Bladder microvascular endothelial cell (primary cell): Measurements from ENCODE around the gene GTF2H4. TPM values are rescaled to one million over a fixed set of nuclear protein-coding genes. Genes with fewer than 3 reads are reported as not detected.

Source experiments
- total RNA-seq: library from RNA; depleted of rRNA; stranded (reverse); fragments of >200 nt; gene quantifications from 2 replicates; pipeline ENCODE4 v1.2.3, GENCODE V29; 2014

GTF2H4 gene
- 7.6 and 21.7 TPM in 2 replicates for total RNA-seq

DNA sequence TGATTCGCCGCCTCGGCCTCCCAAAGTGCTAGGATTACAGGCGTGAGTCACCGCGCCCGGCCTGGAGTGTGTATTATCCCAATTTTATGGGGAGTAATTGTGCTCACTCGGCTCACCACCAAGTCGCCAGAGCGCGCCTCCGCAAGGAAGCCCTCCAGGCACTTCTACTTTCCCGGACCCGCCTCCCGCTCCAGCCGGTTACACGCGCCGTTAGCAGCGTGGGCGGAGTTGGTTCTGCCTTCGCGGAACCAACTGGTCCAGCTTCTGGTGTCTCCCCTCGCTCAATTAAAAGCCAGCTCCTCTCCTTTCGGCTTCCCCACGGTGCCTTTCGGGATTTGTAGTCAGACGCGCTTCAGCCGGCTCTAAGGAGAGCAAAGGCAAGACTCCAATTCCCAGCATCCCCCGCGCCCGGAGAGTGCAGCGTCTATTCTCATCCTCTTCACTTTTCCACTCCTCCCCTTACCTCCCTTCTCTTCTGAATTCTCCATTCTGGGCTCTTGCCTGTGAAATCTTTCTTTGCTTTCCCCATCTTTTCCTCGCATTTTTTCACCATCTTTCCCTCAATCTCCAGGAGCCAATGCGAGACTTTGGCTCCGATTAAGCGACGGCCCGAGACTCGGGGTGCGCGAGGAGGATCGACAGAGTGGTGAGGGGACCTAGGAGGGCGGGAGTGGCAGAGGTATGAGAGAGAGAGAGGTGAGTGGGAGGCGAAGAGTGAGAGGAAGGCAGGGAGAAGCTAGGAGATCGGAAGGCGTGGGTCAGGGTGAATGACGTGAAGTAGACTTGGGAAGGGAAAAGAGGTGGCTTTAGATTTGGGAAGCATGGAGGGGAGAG, at the start of gene GTF2H4:
TSS of gene GTF2H4 (plus strand) at position 450 of the 834 bp plus-strand sequence.

DNA sequence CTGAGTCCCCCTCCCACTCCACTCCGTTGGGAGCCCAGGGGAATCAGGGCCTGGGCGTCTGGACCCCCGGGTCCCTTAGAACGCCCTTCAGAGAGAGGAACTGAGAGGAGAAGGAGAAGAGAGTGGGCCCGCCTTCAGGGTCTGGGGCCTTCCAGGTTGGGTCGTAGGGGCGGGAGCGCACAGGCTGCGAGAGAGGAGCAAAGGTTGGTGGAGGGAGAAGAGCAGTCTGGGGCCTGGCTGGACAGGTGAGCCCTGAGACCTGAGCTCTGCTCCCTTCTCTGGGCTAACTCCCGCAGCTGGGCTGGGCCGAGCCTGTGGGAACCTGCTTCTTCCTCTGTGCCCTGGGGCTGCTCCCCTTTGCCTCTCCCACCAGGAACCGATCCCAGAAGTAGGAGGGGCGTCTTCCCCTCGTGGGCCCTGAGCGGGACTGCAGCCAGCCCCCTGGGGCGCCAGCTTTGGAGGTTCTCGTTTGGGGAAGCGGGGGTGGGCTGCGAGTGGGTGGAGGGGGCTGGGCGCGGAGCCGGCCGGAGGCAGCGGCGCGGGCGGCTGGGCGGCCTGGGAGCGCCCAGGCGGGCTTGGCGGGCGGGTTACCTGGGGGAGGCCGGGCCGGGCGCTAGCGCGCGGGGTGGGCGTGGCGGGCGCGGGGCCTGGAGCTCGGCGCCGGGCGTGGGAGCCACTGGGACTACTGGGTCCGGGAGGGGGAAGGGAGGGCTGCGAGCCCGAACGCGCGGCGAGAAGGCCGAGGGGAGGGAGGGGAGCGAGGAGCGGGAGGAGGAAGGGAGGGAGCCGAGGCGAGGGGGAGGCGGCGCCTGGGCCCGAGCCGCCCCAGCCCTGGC, 24.1 kb upstream of the GTF2H4 start, which contains the start of gene DDR1:
TSS of gene DDR1 (plus strand) at position 835 of the 836 bp plus-strand sequence. CDS start 4,211 bp downstream, outside the sequence.

GRCh38 chr6:30914076-30914853, 6.3 kb downstream of the GTF2H4 start, which contains the start of gene VARS2:
TSS of gene VARS2 (plus strand) at chr6:30914238. CDS start at chr6:30914837, 599 bp downstream.

DNA sequence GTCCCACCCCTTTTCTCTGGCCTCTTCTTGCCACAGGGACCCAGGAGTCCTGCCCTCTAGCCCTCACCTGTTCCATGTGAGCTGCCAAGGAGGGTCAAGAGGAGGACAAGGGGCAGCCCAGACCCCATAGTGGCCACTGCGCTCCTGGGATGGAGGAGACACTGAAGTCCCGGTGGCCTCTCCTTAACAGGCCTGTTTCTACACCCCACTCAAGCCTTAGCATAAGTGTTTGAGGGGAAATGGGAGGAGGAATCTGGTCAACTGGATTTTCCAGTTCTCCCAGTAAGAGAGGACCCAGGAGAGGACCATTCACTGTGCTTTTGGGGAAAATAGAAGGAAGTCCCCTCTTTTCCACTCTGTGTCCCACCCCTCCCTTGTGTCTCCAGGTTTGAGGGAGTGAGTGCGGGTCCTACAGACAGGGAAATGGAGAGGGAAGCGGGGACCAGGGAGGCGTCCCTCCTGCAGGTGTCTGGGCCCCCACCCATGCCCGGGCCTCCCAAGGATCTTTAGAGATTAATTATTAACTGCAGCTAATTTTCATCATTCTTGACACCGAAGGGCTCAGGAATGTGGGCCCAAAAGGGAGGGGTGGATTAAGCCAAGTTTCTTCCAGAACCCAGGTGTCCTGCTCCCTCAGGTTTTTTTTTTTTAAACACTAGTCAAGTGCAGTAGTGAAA, 24.1 kb downstream of the GTF2H4 start, which contains the start of gene SFTA2:
TSS of gene SFTA2 (minus strand) at position 202 of the 677 bp plus-strand sequence. CDS start at position 128, 74 bp downstream.

GRCh38 chr6:30940361-30940986, 32.5 kb downstream of the GTF2H4 start, which contains the start of gene MUCL3:
TSS of gene MUCL3 (plus strand) at chr6:30940973. CDS start at chr6:30941000, 27 bp downstream.

Other genes with a start within 250 kb of the GTF2H4 start
- 34.0 and 45.1 TPM in 2 replicates for gene DHX16, start 235.2 kb upstream of the GTF2H4 start, total RNA-seq
- gene PPP1R18, start 221.6 kb upstream of the GTF2H4 start, total RNA-seq: 47.6 and 53.7 TPM in 2 replicates
- gene NRM, start 217.2 kb upstream of the GTF2H4 start, total RNA-seq: 2.4 and 3.1 TPM in 2 replicates
- 5.0 and 11.0 TPM in 2 replicates for gene MDC1, start 190.9 kb upstream of the GTF2H4 start, total RNA-seq
- gene TUBB, start 187.9 kb upstream of the GTF2H4 start, total RNA-seq: 319 and 527 TPM in 2 replicates
- 82.2 and 94.0 TPM in 2 replicates for gene FLOT1, start 165.5 kb upstream of the GTF2H4 start, total RNA-seq
- gene IER3, start 163.7 kb upstream of the GTF2H4 start, total RNA-seq: 63.0 and 94.9 TPM in 2 replicates
- gene DDR1, start 23.7 kb upstream of the GTF2H4 start, total RNA-seq: 2.6 and 18.4 TPM in 2 replicates
- 11.8 and 23.8 TPM in 2 replicates for gene VARS2, start 6.0 kb downstream of the GTF2H4 start, total RNA-seq
- gene SFTA2, start 24.0 kb downstream of the GTF2H4 start, total RNA-seq: 0.16 TPM in 1 of 2 replicates, not detected in the other
- gene MUCL3, start 32.8 kb downstream of the GTF2H4 start, total RNA-seq: not detected in 2 replicates
- not detected in 2 replicates for gene MUC21, start 75.5 kb downstream of the GTF2H4 start, total RNA-seq
- gene MUC22, start 102.3 kb downstream of the GTF2H4 start, total RNA-seq: not detected in 2 replicates
- gene C6orf15, start 204.4 kb downstream of the GTF2H4 start, total RNA-seq: not detected in 2 replicates
- 5.7 and 8.1 TPM in 2 replicates for gene PSORS1C1, start 206.6 kb downstream of the GTF2H4 start, total RNA-seq
- gene CDSN, start 212.2 kb downstream of the GTF2H4 start, total RNA-seq: 0.06 TPM in 1 of 2 replicates, not detected in the other
- gene PSORS1C2, start 230.9 kb downstream of the GTF2H4 start, total RNA-seq: not detected in 2 replicates
- 15.7 and 16.2 TPM in 2 replicates for gene CCHCR1, start 249.6 kb downstream of the GTF2H4 start, total RNA-seq